Endothelial cell of umbilical vein (primary cell): ENCODE data around the gene PTCD1. TPM values are rescaled to one million over a fixed set of nuclear protein-coding genes. Genes with fewer than 3 reads are reported as not detected.

Experiments used
- BruUV-seq: library from RNA; stranded (reverse); fragments of 400-500 nt; replicated peaks from 2 replicates; lab custom pipeline; 2021; lab: Mats Ljungman, UMichigan
- CTCF ChIA-PET: fragments of 300-600, 350-600 bp; sonication (Branson Sonifier 250); formaldehyde crosslinking; loops from one replicate; lab custom pipeline; 2021; ENCODE audit warnings: antibody characterized with exemption, inconsistent platforms; lab: Charles Lee
- POLR2A ChIA-PET: fragments of 300-600, 350-600 bp; sonication (Branson Sonifier 250); formaldehyde crosslinking; loops from one replicate; lab custom pipeline; 2021; ENCODE audit warnings: antibody characterized with exemption, inconsistent platforms; lab: Charles Lee
- DNase-seq: peaks from one replicate; pipeline ENCODE4 v3.0.0-alpha.2; 2011; ENCODE audit warnings: low read depth, low spot score
- FAIRE-seq: peaks from 2 replicates; lab custom pipeline; 2011; peaks lifted over from hg19 to GRCh38; lab: Jason Lieb, UNC
- H2AFZ ChIP-seq: 2 replicates; pipeline ENCODE4 v1.6.0; 2012; ENCODE audit warnings: low read depth, low read length, control low read depth, inconsistent platforms
- H3K27ac ChIP-seq: 2 replicates; pipeline ENCODE4 v1.5.1; 2011; ENCODE audit warnings: low read depth, mild to moderate bottlenecking, control low read depth, low read length, moderate library complexity; ENCODE audit not compliant: insufficient read depth
- H3K27me3 ChIP-seq, 2 experiments: 2 replicates each; pipeline versions ENCODE4 v1.6.0 to v1.6.1; 2011; ENCODE audit warnings: low read length in 2 of 2, mixed read lengths in 1 of 2; ENCODE audit not compliant: control insufficient read depth in 2 of 2, insufficient read depth in 2 of 2
- H3K36me3 ChIP-seq, 2 experiments: 2 replicates in 1 of 2; 3 replicates in 1 of 2; pipeline ENCODE4 v1.5.1; 2011; ENCODE audit warnings: low read length in 2 of 2, mild to moderate bottlenecking in 1 of 2, moderate library complexity in 1 of 2; ENCODE audit not compliant: control insufficient read depth in 2 of 2, insufficient read depth in 2 of 2; ENCODE audit errors: extremely low read depth in 1 of 2
- H3K4me1 ChIP-seq: 3 replicates; pipeline ENCODE4 v1.5.1; 2011; ENCODE audit warnings: mild to moderate bottlenecking, low read length; ENCODE audit not compliant: control insufficient read depth, insufficient read depth; ENCODE audit errors: extremely low read depth
- H3K4me2 ChIP-seq: 2 replicates; pipeline ENCODE4 v1.6.1; 2011; ENCODE audit warnings: low read length, control low read depth, mixed read lengths; ENCODE audit not compliant: insufficient read depth
- H3K4me3 ChIP-seq, 3 experiments: fragments of 200-600 bp in 1 of 3; sonication (generic), shearing (Covaris generic) in 1 of 3; replicated peaks in 1 of 3; 2 replicates each; pipeline ENCODE4 v1.5.1; 2011 to 2016; ENCODE audit warnings: control low read depth in 3 of 3, low read length in 3 of 3, mild to moderate bottlenecking in 2 of 3, inconsistent platforms in 1 of 3, low read depth in 1 of 3, moderate library complexity in 1 of 3; ENCODE audit not compliant: insufficient read depth in 1 of 3
- H3K79me2 ChIP-seq: 2 replicates; pipeline ENCODE4 v1.6.0; 2012; ENCODE audit warnings: low read length, inconsistent platforms; ENCODE audit not compliant: control insufficient read depth, insufficient read depth
- H3K9ac ChIP-seq: replicated peaks from 2 replicates; pipeline ENCODE3; 2011; ENCODE audit warnings: low read length, control low read depth; ENCODE audit not compliant: insufficient read depth; ENCODE audit errors: extremely low read depth
- H3K9me1 ChIP-seq: replicated peaks from 3 replicates; pipeline ENCODE4 v1.6.0; 2011; ENCODE audit warnings: mild to moderate bottlenecking, low read length; ENCODE audit not compliant: control insufficient read depth, insufficient read depth; ENCODE audit errors: extremely low read depth
- H3K9me3 ChIP-seq: replicated peaks from 2 replicates; pipeline ENCODE4 v1.5.1; 2012; ENCODE audit warnings: low read length, inconsistent platforms; ENCODE audit not compliant: control insufficient read depth, insufficient read depth
- H4K20me1 ChIP-seq: replicated peaks from 2 replicates; pipeline ENCODE3; 2011; ENCODE audit warnings: mild to moderate bottlenecking, low read length; ENCODE audit not compliant: control insufficient read depth, insufficient read depth; ENCODE audit errors: extremely low read depth
- EZH2 ChIP-seq: IDR thresholded peaks from 2 replicates; pipeline ENCODE4 v1.6.1; 2012; ENCODE audit warnings: borderline replicate concordance, low read depth, mild to moderate bottlenecking, moderate library complexity, low read length, inconsistent platforms; ENCODE audit not compliant: severe bottlenecking
- FOS ChIP-seq: IDR thresholded peaks from 2 replicates; pipeline ENCODE4 v1.6.1; 2011; ENCODE audit warnings: mild to moderate bottlenecking, low read length, moderate library complexity, borderline replicate concordance; ENCODE audit not compliant: insufficient read depth
- GATA2 ChIP-seq: IDR thresholded peaks from 2 replicates; pipeline ENCODE4 v1.7.0; 2011; ENCODE audit warnings: low read depth, mild to moderate bottlenecking, moderate library complexity, mixed read lengths, low read length; ENCODE audit not compliant: insufficient read length, insufficient read depth
- JUN ChIP-seq: IDR thresholded peaks from 2 replicates; pipeline ENCODE4 v1.6.1; 2011; ENCODE audit warnings: borderline replicate concordance, low read depth; ENCODE audit not compliant: insufficient read length, insufficient read depth
- MYC ChIP-seq: IDR thresholded peaks from one replicate; pipeline ENCODE4 v1.6.1; 2011; ENCODE audit warnings: mild to moderate bottlenecking, low read depth, low read length
- POLR2A ChIP-seq: IDR thresholded peaks from 2 replicates; pipeline ENCODE4 v1.6.1; 2012; ENCODE audit warnings: low read depth, mild to moderate bottlenecking, control low read depth, low read length
- POLR2AphosphoS5 ChIP-seq: IDR thresholded peaks from 2 replicates; pipeline ENCODE4 v1.6.1; 2012; ENCODE audit warnings: low read depth, mild to moderate bottlenecking, control low read depth, low read length, moderate library complexity; ENCODE audit not compliant: insufficient read depth
- dilution Hi-C: fragments of 300-500 bp; cut with MboI; formaldehyde crosslinking; loops from one replicate; pipeline ENCODE4 v1.15.0; 2019; ENCODE audit warnings: low sequenced_read_pairs; ENCODE audit not compliant: extremely low pct_ligation_motif_present
- intact Hi-C: fragments of 100-400 bp; cut with micrococcal nuclease; formaldehyde crosslinking; loops from one replicate; pipeline ENCODE4 v1.10.0; 2022
- polyA plus RNA-seq, 4 experiments: library from polyadenylated mRNA; depleted of rRNA in 3 of 4; stranded (reverse) in 3 of 4; unstranded in 1 of 4; fragments of >200 nt; gene quantifications; 2 replicates each; pipeline versions ENCODE4 v1.2.1 to v1.2.3, GENCODE V29; 2011 to 2012; ENCODE audit warnings: missing spikeins in 1 of 4
- total RNA-seq: library from RNA; stranded (reverse); gene quantifications from 2 replicates; pipeline ENCODE4 v1.2.3, GENCODE V29; 2021
- TF ChIP-seq, protein P1 (sequence below), 2 donors: IDR thresholded peaks; 1 replicate in 1 of 2; 2 replicates in 1 of 2; pipeline ENCODE4 v1.5.1; 2011; ENCODE audit warnings: low read length in 2 of 2, mild to moderate bottlenecking in 2 of 2, moderate library complexity in 2 of 2, control low read depth in 1 of 2, inconsistent platforms in 1 of 2, low read depth in 1 of 2; ENCODE audit not compliant: insufficient read depth in 1 of 2; ENCODE audit errors: extremely low read depth in 1 of 2
- TF ChIP-seq, protein P2 (sequence below): IDR thresholded peaks from 2 replicates; pipeline ENCODE4 v1.6.1; 2011; ENCODE audit not compliant: insufficient read depth, insufficient read length

PTCD1 gene
- total and polyA plus RNA-seq, 2 donors (not counting 3 experiments of a cell fraction or from before 2014, with no cell fraction given) = 3.8 to 9.6 TPM

DNA sequence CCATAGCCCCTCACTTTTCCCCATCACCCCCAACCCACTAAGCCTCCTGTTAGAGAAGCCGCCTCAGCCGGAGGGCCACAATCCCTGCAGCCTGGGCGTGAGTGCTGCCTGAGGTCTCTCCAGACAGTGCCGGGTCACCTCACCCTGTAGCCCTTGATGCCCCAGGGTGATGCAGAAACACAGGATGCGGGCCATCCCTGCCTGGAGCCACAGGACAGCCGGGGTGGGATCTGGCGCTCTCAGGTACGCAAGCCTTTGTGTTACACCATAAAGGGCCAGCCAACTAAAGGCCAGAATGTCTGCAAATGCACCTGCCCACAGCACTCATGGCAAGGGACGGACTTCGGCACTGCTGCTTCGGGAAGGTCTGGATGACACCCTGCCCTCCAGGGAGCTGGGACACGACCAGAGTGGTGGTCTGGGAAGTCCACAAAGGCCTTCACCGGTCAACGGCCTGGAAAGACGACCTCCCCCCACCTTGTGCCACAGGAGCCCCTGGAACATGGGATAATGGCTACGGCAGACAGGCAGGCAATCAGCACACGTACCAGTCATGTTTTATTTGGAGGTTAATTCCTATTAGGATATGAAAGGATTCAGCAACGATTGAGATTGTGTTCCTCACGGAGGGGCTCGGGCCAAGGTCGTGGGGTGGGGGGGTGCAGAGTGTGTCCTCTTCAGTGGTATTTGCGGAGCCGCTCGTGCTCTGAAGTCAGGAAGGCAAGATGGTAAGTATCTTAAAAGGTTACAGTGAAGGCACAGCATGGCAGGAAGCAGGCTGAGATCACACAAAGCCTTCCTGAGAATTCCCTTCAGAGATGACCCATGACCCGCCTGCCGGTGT is 19.3 kb upstream of the PTCD1 start:
- Histone ChIP-seq H3K79me2 (peaks cover 45% of the 10 kb centered on the region), H3K9me1 (no peaks in the 10 kb centered on the region), H3K9me3 (no peaks in the 10 kb centered on the region), H3K36me3 (peaks cover 8 to 49% of the 10 kb centered on the region in 2 experiments), H3K27me3 (no peaks in the 10 kb centered on the region), H4K20me1 (no peaks in the 10 kb centered on the region), H3K4me2 (no peak overlapping the region), H3K9ac (no peak overlapping the region), H3K4me1 (no peaks in the 10 kb centered on the region), H3K27ac (no peak overlapping the region), H3K4me3 (no peak overlapping the region), H2AFZ (no peak overlapping the region)
- TF ChIP-seq, protein P1, sequence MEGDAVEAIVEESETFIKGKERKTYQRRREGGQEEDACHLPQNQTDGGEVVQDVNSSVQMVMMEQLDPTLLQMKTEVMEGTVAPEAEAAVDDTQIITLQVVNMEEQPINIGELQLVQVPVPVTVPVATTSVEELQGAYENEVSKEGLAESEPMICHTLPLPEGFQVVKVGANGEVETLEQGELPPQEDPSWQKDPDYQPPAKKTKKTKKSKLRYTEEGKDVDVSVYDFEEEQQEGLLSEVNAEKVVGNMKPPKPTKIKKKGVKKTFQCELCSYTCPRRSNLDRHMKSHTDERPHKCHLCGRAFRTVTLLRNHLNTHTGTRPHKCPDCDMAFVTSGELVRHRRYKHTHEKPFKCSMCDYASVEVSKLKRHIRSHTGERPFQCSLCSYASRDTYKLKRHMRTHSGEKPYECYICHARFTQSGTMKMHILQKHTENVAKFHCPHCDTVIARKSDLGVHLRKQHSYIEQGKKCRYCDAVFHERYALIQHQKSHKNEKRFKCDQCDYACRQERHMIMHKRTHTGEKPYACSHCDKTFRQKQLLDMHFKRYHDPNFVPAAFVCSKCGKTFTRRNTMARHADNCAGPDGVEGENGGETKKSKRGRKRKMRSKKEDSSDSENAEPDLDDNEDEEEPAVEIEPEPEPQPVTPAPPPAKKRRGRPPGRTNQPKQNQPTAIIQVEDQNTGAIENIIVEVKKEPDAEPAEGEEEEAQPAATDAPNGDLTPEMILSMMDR (IDR thresholded peaks at IDR 0.05; ENCODE audit: extremely low read depth in 1 of 2, insufficient read depth in 1 of 2, low read depth in 1 of 2, low read length in 2 of 2) = no peak
- TF ChIP-seq EZH2 = no peak
- TF ChIP-seq, protein P2, sequence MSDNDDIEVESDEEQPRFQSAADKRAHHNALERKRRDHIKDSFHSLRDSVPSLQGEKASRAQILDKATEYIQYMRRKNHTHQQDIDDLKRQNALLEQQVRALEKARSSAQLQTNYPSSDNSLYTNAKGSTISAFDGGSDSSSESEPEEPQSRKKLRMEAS = no peak
- TF ChIP-seq MYC = no peak
- no peak for TF ChIP-seq GATA2
- no peak for TF ChIP-seq FOS
- TF ChIP-seq POLR2A = no peak
- no peak for TF ChIP-seq JUN
- TF ChIP-seq POLR2AphosphoS5 = no peak
- CTCF ChIA-PET = interaction anchor here (0.6 kb wide), 1 partner anchor 10 kb away, joined by 3 read pairs; no protein-coding TSS in a partner anchor
- dilution Hi-C loops = no loop called here
- no TSS peak for BruUV-seq
- POLR2A ChIA-PET = interaction anchor here (0.6 kb wide), 1 partner anchor 57 kb away, joined by 3 read pairs; no protein-coding TSS in a partner anchor
- FAIRE-seq (no peak), DNase-seq (no peak)
- intact Hi-C loops = no loop called here
